GM12878 (cell line): Measurements from ENCODE around the gene ERG. TPM values are rescaled to one million over a fixed set of nuclear protein-coding genes. Genes with fewer than 3 reads are reported as not detected.

ENCODE experiments used
- ATAC-seq: fragments of 200-7000 bp; cut with Tn5 transposase; 3 replicates; pipeline ENCODE4 v1.9.1; 2020; ENCODE audit warnings: mild to moderate bottlenecking, moderate library complexity
- BruUV-seq: library from RNA; stranded (reverse); fragments of 400-500 nt; replicated peaks from 2 replicates; lab custom pipeline; 2021; lab: Mats Ljungman, UMichigan
- CTCF ChIA-PET: fragments of 300-600 bp; sonication (Branson Sonifier 250); formaldehyde crosslinking; extraction: SDS; loops from one replicate; lab custom pipeline; 2021; ENCODE audit warnings: inconsistent platforms; lab: Yijun Ruan, JAX
- POLR2A ChIA-PET: fragments of 350-600 bp; formaldehyde crosslinking; extraction: SDS; loops from one replicate; lab custom pipeline; 2021; ENCODE audit warnings: inconsistent platforms; lab: Charles Lee
- RAD21 ChIA-PET: fragments of 300-600 bp; sonication (Branson Sonifier 250); formaldehyde crosslinking; loops from one replicate; lab custom pipeline; 2023; ENCODE audit warnings: antibody characterized with exemption; ENCODE audit not compliant: unreplicated experiment; lab: Charles Lee
- SMC1A ChIA-PET: fragments of 300-600 bp; sonication (Branson Sonifier 250); formaldehyde crosslinking; loops from one replicate; lab custom pipeline; 2023; ENCODE audit not compliant: unreplicated experiment, uncharacterized antibody; lab: Charles Lee
- DNase-seq: peaks from one replicate; pipeline ENCODE4 v3.0.0-alpha.2; 2011; ENCODE audit warnings: low read depth, low spot score
- FAIRE-seq: peaks from 3 replicates; lab custom pipeline; 2011; peaks lifted over from hg19 to GRCh38; lab: Jason Lieb, UNC
- H2AFZ ChIP-seq: 2 replicates; pipeline ENCODE4 v1.6.0; 2011; ENCODE audit warnings: low read depth, low read length, control low read depth; ENCODE audit not compliant: control insufficient read depth
- H3K27ac ChIP-seq: 2 replicates; pipeline ENCODE4 v1.5.1; 2011; ENCODE audit warnings: control low read depth; ENCODE audit not compliant: control insufficient read depth, insufficient read depth
- H3K27me3 ChIP-seq, 2 experiments: replicated peaks in 1 of 2; 2 replicates each; pipeline versions ENCODE4 v1.6.0 to v1.6.1; 2011; ENCODE audit warnings: low read length in 1 of 2; ENCODE audit not compliant: control insufficient read depth in 2 of 2, insufficient read depth in 2 of 2
- H3K36me3 ChIP-seq, 2 experiments: 2 replicates each; pipeline ENCODE4 v1.5.1; 2011; ENCODE audit warnings: low read length in 1 of 2; ENCODE audit not compliant: control insufficient read depth in 2 of 2, insufficient read depth in 2 of 2
- H3K4me1 ChIP-seq: 2 replicates; pipeline ENCODE4 v1.6.1; 2011; ENCODE audit warnings: mild to moderate bottlenecking, low read length, moderate library complexity, mixed read lengths; ENCODE audit not compliant: control insufficient read depth, insufficient read depth
- H3K4me2 ChIP-seq: 2 replicates; pipeline ENCODE4 v1.6.0; 2011; ENCODE audit warnings: control low read depth; ENCODE audit not compliant: control insufficient read depth, insufficient read depth
- H3K4me3 ChIP-seq: fragments of 200-600 bp; sonication (generic); 2 replicates; pipeline ENCODE4 v1.5.1; 2016
- H3K79me2 ChIP-seq: 2 replicates; pipeline ENCODE4 v1.6.0; 2011; ENCODE audit warnings: low read length; ENCODE audit not compliant: control insufficient read depth, insufficient read depth
- H3K9ac ChIP-seq: 2 replicates; pipeline ENCODE4 v1.8.0; 2011; ENCODE audit warnings: low read length, control low read depth, mixed read lengths; ENCODE audit not compliant: control insufficient read depth, insufficient read depth
- H3K9me3 ChIP-seq: replicated peaks from 3 replicates; pipeline ENCODE4 v1.5.1; 2011; ENCODE audit warnings: mild to moderate bottlenecking, low read length; ENCODE audit not compliant: control insufficient read depth, insufficient read depth
- H4K20me1 ChIP-seq: 2 replicates; pipeline ENCODE4 v1.6.0; 2011; ENCODE audit not compliant: control insufficient read depth, insufficient read depth
- CEBPB ChIP-seq, 2 experiments: fragments of 150-350 bp in 1 of 2; IDR thresholded peaks; 2 replicates each; pipeline ENCODE4 v1.6.1; 2012 to 2014; ENCODE audit warnings: low read depth in 2 of 2, low read length in 2 of 2, borderline replicate concordance in 1 of 2, inconsistent platforms in 1 of 2
- CHD2 ChIP-seq: IDR thresholded peaks from 2 replicates; pipeline ENCODE4 v1.6.1; 2011; ENCODE audit warnings: low read depth, low read length, improper control_type of control experiment, borderline replicate concordance
- EED ChIP-seq: sonication (generic); IDR thresholded peaks from 2 replicates; pipeline ENCODE4 v1.6.1; 2016; ENCODE audit warnings: antibody characterized with exemption, low read depth
- ELK1 ChIP-seq: IDR thresholded peaks from 2 replicates; pipeline ENCODE4 v1.6.1; 2012; ENCODE audit warnings: low read depth, low read length, improper control_type of control experiment
- JUNB ChIP-seq: IDR thresholded peaks from 2 replicates; pipeline ENCODE4 v1.6.1; 2016; ENCODE audit warnings: antibody characterized with exemption, mild to moderate bottlenecking
- KLF5 ChIP-seq: fragments of 450-650 bp; IDR thresholded peaks from 2 replicates; pipeline ENCODE4 v1.6.1; 2014; ENCODE audit warnings: mild to moderate bottlenecking; ENCODE audit not compliant: partially characterized antibody
- POU2F2 ChIP-seq: IDR thresholded peaks from 3 replicates; pipeline ENCODE4 v1.6.1; 2011; ENCODE audit warnings: low read depth, mild to moderate bottlenecking, low read length, borderline replicate concordance
- RAD21 ChIP-seq: IDR thresholded peaks from 2 replicates; pipeline ENCODE4 v1.6.1; 2011; ENCODE audit warnings: mild to moderate bottlenecking, low read depth, low read length, moderate library complexity; ENCODE audit not compliant: insufficient read depth
- SIN3A ChIP-seq: IDR thresholded peaks from 2 replicates; pipeline ENCODE4 v1.6.1; 2012; ENCODE audit warnings: low read depth, low read length, improper control_type of control experiment
- SMAD5 ChIP-seq: IDR thresholded peaks from 2 replicates; pipeline ENCODE4 v1.6.1; 2016; ENCODE audit warnings: antibody characterized with exemption, low read depth
- TAF1 ChIP-seq: IDR thresholded peaks from 2 replicates; pipeline ENCODE4 v1.6.1; 2011; ENCODE audit warnings: mild to moderate bottlenecking, low read depth, low read length, borderline replicate concordance
- TCF12 ChIP-seq: IDR thresholded peaks from 2 replicates; pipeline ENCODE4 v1.6.1; 2011; ENCODE audit warnings: low read depth, mild to moderate bottlenecking, low read length
- ZBTB40 ChIP-seq: fragments of 450-650 bp; IDR thresholded peaks from 2 replicates; pipeline ENCODE4 v1.6.1; 2016; ENCODE audit warnings: mild to moderate bottlenecking, moderate library complexity, borderline replicate concordance
- ZNF24 ChIP-seq: fragments of 450-650 bp; IDR thresholded peaks from 2 replicates; pipeline ENCODE4 v1.6.1; 2017; ENCODE audit warnings: antibody characterized with exemption, mild to moderate bottlenecking
- WGBS: methylation state at CpG from one replicate; pipeline ENCODE4 v1.1.6; 2016; ENCODE audit warnings: low lambda C conversion rate; ENCODE audit not compliant: insufficient replicate concordance, insufficient coverage; ENCODE audit errors: missing lambda C conversion rate; 5-methylcytosine and 5-hydroxymethylcytosine counted together
- in situ Hi-C: fragments of 300-500 bp; cut with MboI; formaldehyde crosslinking; loops from 9 replicates; pipeline ENCODE4 v1.14.3; 2018; ENCODE audit warnings: mixed read lengths
- intact Hi-C: fragments of 100-400 bp; cut with micrococcal nuclease; formaldehyde crosslinking; loops from one replicate; pipeline ENCODE4 v1.14.2; 2022; ENCODE audit not compliant: unreplicated experiment
- polyA plus RNA-seq, 11 experiments: library from polyadenylated mRNA; depleted of rRNA in 4 of 11; unstranded in 6 of 11; stranded (reverse) in 5 of 11; fragments of >200 nt; fragmentation: Nextera tagmentation in 4 of 11; fragmentation: Illumina TruSeq in 1 of 11; extraction: Ambion mirVana in 4 of 11; extraction: Trizol in 1 of 11; gene quantifications; 1 replicate in 1 of 11; 2 replicates in 10 of 11; pipeline versions ENCODE4 v1.2.1 to v1.2.3, GENCODE V29; 2011 to 2016; ENCODE audit warnings: inconsistent platforms in 2 of 11, missing spikeins in 2 of 11, low read depth in 1 of 11
- total RNA-seq, 4 experiments: library from RNA; depleted of rRNA in 3 of 4; stranded (reverse); fragments of >200 nt in 3 of 4; fragmentation: Illumina TruSeq in 1 of 4; extraction: Trizol in 1 of 4; gene quantifications; 2 replicates each; pipeline versions ENCODE4 v1.2.1 to v1.2.3, GENCODE V29; 2013 to 2021
- TF ChIP-seq, protein P1 (sequence below): fragments of 450-650 bp; IDR thresholded peaks from 2 replicates; pipeline ENCODE4 v1.6.1; 2017; ENCODE audit warnings: mild to moderate bottlenecking, moderate library complexity

The ERG gene
- total and polyA plus RNA-seq, 10 of the 15 experiments (the other 5 are each of a cell fraction or from before 2014, with no cell fraction given) = not detected

DNA sequence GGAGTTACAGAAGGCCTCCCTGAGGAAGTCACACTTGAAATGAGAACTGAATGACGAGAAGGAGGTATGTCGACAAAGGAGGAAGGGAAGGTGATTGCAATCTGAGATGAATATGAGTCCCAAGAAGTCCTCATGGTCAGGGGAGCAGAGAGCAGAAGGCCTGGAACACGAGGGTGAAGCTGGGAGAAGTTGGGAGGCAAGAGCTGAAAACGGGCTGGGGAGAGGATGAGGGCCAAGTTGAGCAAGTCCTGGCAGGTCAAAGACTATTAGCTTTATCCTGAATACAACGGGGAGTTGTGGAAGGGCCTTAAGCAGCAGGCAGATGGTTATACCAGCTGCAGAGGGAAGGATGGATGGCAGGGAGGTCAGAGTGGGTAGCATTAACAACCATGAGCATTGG is 152.0 kb downstream of the ERG start:
- ATAC-seq = no peak
- H3K27me3 ChIP-seq = no peaks in the 10 kb centered on the region; a peak in 1 of 4 replicates
- ChIA-PET SMC1A (no interaction called here), RAD21 (no interaction called here), CTCF (interaction anchor here (1.9 kb wide), 1 partner anchor 127 kb away, joined by 8 read pairs; no protein-coding TSS in a partner anchor)
- no peak for FAIRE-seq
- intact Hi-C loops = no loop called here
- DNase-seq = no peak
- 19% methylated on average over 5 of the region's 5 CpGs for WGBS
- no peaks in the 10 kb centered on the region for H4K20me1 ChIP-seq
- H2AFZ ChIP-seq = no peak overlapping the region
- in situ Hi-C loops = no loop called here
- no peak overlapping the region for H3K9ac ChIP-seq
- no TSS peak for BruUV-seq
- H3K4me3 ChIP-seq = no peak overlapping the region
- no peaks in the 10 kb centered on the region for H3K4me1 ChIP-seq
- TF ChIP-seq EED = no peak
- TF ChIP-seq ZBTB40 = no peak
- TF ChIP-seq POU2F2 = no peak
- TF ChIP-seq ELK1 = no peak
- TF ChIP-seq CEBPB (IDR thresholded peaks at IDR 0.05; ENCODE audit: borderline replicate concordance in 1 of 2, low read depth in 2 of 2, low read length in 2 of 2) = no peak
- TF ChIP-seq CHD2 = no peak
- no peak for TF ChIP-seq SIN3A
- TF ChIP-seq RAD21 = no peak
- TF ChIP-seq, protein P1, sequence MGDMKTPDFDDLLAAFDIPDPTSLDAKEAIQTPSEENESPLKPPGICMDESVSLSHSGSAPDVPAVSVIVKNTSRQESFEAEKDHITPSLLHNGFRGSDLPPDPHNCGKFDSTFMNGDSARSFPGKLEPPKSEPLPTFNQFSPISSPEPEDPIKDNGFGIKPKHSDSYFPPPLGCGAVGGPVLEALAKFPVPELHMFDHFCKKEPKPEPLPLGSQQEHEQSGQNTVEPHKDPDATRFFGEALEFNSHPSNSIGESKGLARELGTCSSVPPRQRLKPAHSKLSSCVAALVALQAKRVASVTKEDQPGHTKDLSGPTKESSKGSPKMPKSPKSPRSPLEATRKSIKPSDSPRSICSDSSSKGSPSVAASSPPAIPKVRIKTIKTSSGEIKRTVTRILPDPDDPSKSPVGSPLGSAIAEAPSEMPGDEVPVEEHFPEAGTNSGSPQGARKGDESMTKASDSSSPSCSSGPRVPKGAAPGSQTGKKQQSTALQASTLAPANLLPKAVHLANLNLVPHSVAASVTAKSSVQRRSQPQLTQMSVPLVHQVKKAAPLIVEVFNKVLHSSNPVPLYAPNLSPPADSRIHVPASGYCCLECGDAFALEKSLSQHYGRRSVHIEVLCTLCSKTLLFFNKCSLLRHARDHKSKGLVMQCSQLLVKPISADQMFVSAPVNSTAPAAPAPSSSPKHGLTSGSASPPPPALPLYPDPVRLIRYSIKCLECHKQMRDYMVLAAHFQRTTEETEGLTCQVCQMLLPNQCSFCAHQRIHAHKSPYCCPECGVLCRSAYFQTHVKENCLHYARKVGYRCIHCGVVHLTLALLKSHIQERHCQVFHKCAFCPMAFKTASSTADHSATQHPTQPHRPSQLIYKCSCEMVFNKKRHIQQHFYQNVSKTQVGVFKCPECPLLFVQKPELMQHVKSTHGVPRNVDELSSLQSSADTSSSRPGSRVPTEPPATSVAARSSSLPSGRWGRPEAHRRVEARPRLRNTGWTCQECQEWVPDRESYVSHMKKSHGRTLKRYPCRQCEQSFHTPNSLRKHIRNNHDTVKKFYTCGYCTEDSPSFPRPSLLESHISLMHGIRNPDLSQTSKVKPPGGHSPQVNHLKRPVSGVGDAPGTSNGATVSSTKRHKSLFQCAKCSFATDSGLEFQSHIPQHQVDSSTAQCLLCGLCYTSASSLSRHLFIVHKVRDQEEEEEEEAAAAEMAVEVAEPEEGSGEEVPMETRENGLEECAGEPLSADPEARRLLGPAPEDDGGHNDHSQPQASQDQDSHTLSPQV = no peak
- TF ChIP-seq SMAD5 = no peak
- no peak for TF ChIP-seq TAF1
- TF ChIP-seq KLF5 = no peak
- TF ChIP-seq ZNF24 = no peak
- TF ChIP-seq JUNB = no peak
- TF ChIP-seq TCF12 = no peak
- TF ChIP-seq, all 136 proteins: peak for 0
- H3K79me2 ChIP-seq = no peaks in the 10 kb centered on the region
- H3K9me3 ChIP-seq = no peaks in the 10 kb centered on the region; the same call in 2 of the 3 replicates
- no peak overlapping the region for H3K27ac ChIP-seq
- H3K36me3 ChIP-seq = no peaks in the 10 kb centered on the region
- H3K4me2 ChIP-seq = no peak overlapping the region
- POLR2A ChIA-PET = no interaction called here
